ENCODE data around the gene STIM2. TPM values are rescaled to one million over a fixed set of nuclear protein-coding genes. Genes with fewer than 3 reads are reported as not detected.

Gene STIM2
- total and polyA plus RNA-seq, 2 donors (not counting 1 experiment from before 2014, with no cell fraction given): 48.6 to 96.0 TPM

DNA sequence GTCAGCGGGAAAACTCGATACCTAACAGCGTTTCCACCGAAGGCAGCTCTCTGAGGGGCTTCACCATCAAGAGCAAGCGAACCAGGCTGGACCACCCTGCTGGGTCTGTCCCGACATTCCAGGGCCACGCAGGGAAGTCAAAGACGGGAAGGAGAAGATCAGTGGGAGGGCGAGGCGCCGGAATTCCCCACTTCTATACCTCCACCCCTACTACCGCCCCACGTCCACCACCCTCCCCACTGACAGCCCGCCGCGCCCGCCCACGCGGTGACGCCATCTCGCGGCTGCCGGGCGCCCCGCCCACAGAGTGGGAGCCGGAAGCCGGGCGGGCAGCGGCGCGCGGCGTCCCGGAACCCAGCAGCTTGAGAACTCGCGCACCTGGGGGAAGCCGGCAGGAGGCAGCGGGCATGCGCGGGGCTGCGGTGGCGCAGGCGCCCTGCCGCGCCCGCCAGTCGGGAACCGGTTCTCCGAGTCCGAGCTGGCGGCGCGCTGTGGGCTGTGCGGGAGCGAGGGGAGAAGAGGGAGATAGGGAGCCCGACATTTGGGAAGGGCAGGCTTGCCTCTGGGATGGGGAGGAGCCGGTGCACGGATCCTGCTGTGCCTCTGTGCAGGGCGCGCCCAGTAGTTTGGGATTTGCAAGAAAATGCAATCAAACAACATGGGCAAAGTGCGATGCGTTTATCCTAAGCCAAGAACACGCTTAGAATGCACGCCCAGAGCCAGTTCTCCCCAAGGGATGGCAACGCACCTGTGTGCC is 3.2 kb upstream of the STIM2 start:
- Histone ChIP-seq H3K27me3 (replicated peaks in 1 of 4; ENCODE audit: control extremely low read depth in 1 of 4, control insufficient read depth in 3 of 4, insufficient read depth in 4 of 4, low read length in 3 of 4) (no peaks in the 10 kb centered on the region), H3K4me2 (replicated peaks; ENCODE audit: low read depth, low read length, poor library complexity, severe bottlenecking) (peak overlapping the region; percentile 96), H3K4me3 (ENCODE audit: control extremely low read depth in 1 of 5, extremely low read depth in 1 of 5, insufficient read depth in 1 of 5, low read depth in 2 of 5, low read length in 4 of 5) (peak overlapping the region; percentile 78 to 94 (median 89)), H3K4me1 (ENCODE audit: control insufficient read depth in 2 of 2, insufficient read depth in 2 of 2, low read length in 2 of 2) (peaks cover 29 to 30% of the 10 kb centered on the region in 2 donors), H3K36me3 (replicated peaks in 1 of 2; ENCODE audit: control extremely low read depth in 1 of 2, control insufficient read depth in 1 of 2, extremely low read depth in 1 of 2, insufficient read depth in 2 of 2, low read length in 1 of 2) (no peaks in the 10 kb centered on the region), H4K20me1 (ENCODE audit: control insufficient read depth, insufficient read depth, low read length, poor library complexity, severe bottlenecking) (no peaks in the 10 kb centered on the region), H2AFZ (ENCODE audit: insufficient read depth, low read depth, low read length, poor library complexity, severe bottlenecking) (peak overlapping the region; percentile 72), H3K9ac (ENCODE audit: low read length) (peak overlapping the region; percentile 85), H3K27ac (ENCODE audit: low read length in 2 of 2) (peak overlapping the region; percentile 82 to 94), H3K9me3 (ENCODE audit: control extremely low read depth in 1 of 3, control insufficient read depth in 2 of 3, insufficient read depth in 1 of 3, low read length in 2 of 3) (no peaks in the 10 kb centered on the region), H3K79me2 (ENCODE audit: control insufficient read depth, insufficient read depth, low read length) (peaks cover 30% of the 10 kb centered on the region)
- Mint-ChIP-seq H3K9me3 (ENCODE audit: insufficient read depth) (no peaks in the 10 kb centered on the region), H3K27me3 (no peaks in the 10 kb centered on the region), H3K4me1 (peaks cover 39% of the 10 kb centered on the region), H3K4me3 (peak overlapping the region; percentile 100), H3K27ac (peak overlapping the region; percentile 90)
- POLR2A ChIA-PET: interaction anchor here (0.6 to 1.6 kb wide), 8 partner anchors 12 to 273 kb away, joined by 3 to 6 read pairs (median 3); partner anchors contain the start of gene TBC1D19
- TF ChIP-seq, protein P1, sequence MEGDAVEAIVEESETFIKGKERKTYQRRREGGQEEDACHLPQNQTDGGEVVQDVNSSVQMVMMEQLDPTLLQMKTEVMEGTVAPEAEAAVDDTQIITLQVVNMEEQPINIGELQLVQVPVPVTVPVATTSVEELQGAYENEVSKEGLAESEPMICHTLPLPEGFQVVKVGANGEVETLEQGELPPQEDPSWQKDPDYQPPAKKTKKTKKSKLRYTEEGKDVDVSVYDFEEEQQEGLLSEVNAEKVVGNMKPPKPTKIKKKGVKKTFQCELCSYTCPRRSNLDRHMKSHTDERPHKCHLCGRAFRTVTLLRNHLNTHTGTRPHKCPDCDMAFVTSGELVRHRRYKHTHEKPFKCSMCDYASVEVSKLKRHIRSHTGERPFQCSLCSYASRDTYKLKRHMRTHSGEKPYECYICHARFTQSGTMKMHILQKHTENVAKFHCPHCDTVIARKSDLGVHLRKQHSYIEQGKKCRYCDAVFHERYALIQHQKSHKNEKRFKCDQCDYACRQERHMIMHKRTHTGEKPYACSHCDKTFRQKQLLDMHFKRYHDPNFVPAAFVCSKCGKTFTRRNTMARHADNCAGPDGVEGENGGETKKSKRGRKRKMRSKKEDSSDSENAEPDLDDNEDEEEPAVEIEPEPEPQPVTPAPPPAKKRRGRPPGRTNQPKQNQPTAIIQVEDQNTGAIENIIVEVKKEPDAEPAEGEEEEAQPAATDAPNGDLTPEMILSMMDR (IDR thresholded peaks at IDR 0.05): no peak
- TF ChIP-seq EZH2 (IDR thresholded peaks at IDR 0.05; ENCODE audit: borderline replicate concordance, insufficient read depth, low read depth, low read length, poor library complexity, severe bottlenecking): no peak
- peak; percentile 97 for DNase-seq
- intact Hi-C loops (cut with micrococcal nuclease): loop anchor here (1.0 to 2.0 kb wide), 3 partner anchors 30 to 943 kb away; partner anchors contain the start of gene SMIM20
- CTCF ChIA-PET: interaction anchor here (1.0 to 1.6 kb wide), 5 partner anchors 28 to 272 kb away, joined by 3 to 6 read pairs (median 3); no protein-coding TSS in a partner anchor
- under 1% methylated on average over 60 of the region's 65 CpGs for WGBS (ENCODE audit: insufficient coverage)
- ATAC-seq (ENCODE audit: low read depth): peak; percentile 55

Data from B cell (primary cell).